K562 (cell line): ENCODE measurements around the gene MICAL2. TPM values are rescaled to one million over a fixed set of nuclear protein-coding genes. Genes with fewer than 3 reads are reported as not detected.

ENCODE experiments used
- CC2D1A ChIP-seq: fragments of 450-650 bp; IDR thresholded peaks from 2 replicates; pipeline ENCODE4 v1.6.1; 2017; ENCODE audit warnings: mild to moderate bottlenecking
- CEBPB ChIP-seq: fragments of 450-650 bp; IDR thresholded peaks from 2 replicates; pipeline ENCODE4 v1.6.1; 2016; ENCODE audit warnings: missing genetic modification characterization, missing compliant biosample characterization
- CHD1 ChIP-seq: fragments of 200-600 bp; sonication (generic); IDR thresholded peaks from one replicate; pipeline ENCODE4 v1.6.1; 2012; ENCODE audit warnings: mild to moderate bottlenecking, moderate library complexity, low read length, inconsistent platforms
- CHD4 ChIP-seq: fragments of 200-600 bp; sonication (generic); IDR thresholded peaks from 3 replicates; pipeline ENCODE4 v1.6.1; 2012; ENCODE audit warnings: low read depth, mild to moderate bottlenecking, mixed read lengths, low read length, inconsistent platforms; ENCODE audit not compliant: insufficient read depth, insufficient replicate concordance, poor library complexity, severe bottlenecking
- DNMT1 ChIP-seq: fragments of 450-650 bp; IDR thresholded peaks from 2 replicates; pipeline ENCODE4 v1.6.1; 2016; ENCODE audit warnings: antibody characterized with exemption, mild to moderate bottlenecking
- ETV5 ChIP-seq: sonication (generic); formaldehyde crosslinking; IDR thresholded peaks from 2 replicates; pipeline ENCODE4 v1.4.0; 2020; ENCODE audit warnings: low read depth, mild to moderate bottlenecking, missing genetic modification reagents
- FOSL1 ChIP-seq: fragments of 200-800 bp; sonication (Bioruptor generic); conservative IDR thresholded peaks from 2 replicates; pipeline ENCODE4 v1.6.1; 2016; ENCODE audit warnings: missing genetic modification characterization, missing compliant biosample characterization
- NFYB ChIP-seq: IDR thresholded peaks from 2 replicates; pipeline ENCODE4 v1.6.1; 2011; ENCODE audit warnings: mild to moderate bottlenecking, moderate library complexity; ENCODE audit not compliant: insufficient read length; ENCODE audit errors: extremely low read depth
- NR2F6 ChIP-seq: fragments of 450-650 bp; formaldehyde crosslinking; IDR thresholded peaks from 2 replicates; pipeline ENCODE4 v1.4.0; 2020; ENCODE audit warnings: mild to moderate bottlenecking
- SMARCA4 ChIP-seq: fragments of 450-650 bp; IDR thresholded peaks from 2 replicates; pipeline ENCODE4 v1.6.1; 2016
- SMARCA5 ChIP-seq: fragments of 450-650 bp; IDR thresholded peaks from 2 replicates; pipeline ENCODE4 v1.6.1; 2016
- THRAP3 ChIP-seq: fragments of 450-650 bp; IDR thresholded peaks from 2 replicates; pipeline ENCODE4 v1.6.1; 2016; ENCODE audit warnings: mild to moderate bottlenecking, inconsistent platforms, borderline replicate concordance
- ZC3H8 ChIP-seq: fragments of 450-650 bp; IDR thresholded peaks from 2 replicates; pipeline ENCODE4 v1.6.1; 2017
- ZNF324 ChIP-seq: fragments of 250-450 bp; sonication (Bioruptor Pico); IDR thresholded peaks from 2 replicates; pipeline ENCODE4 v1.4.0; 2020; ENCODE audit warnings: mild to moderate bottlenecking
- polyA plus RNA-seq, 8 experiments: library from polyadenylated mRNA; depleted of rRNA in 4 of 8; stranded (reverse) in 5 of 8; unstranded in 3 of 8; fragments of >200 nt; fragmentation: Nextera tagmentation in 2 of 8; fragmentation: Illumina TruSeq in 1 of 8; extraction: Ambion mirVana in 2 of 8; extraction: Trizol in 1 of 8; gene quantifications; 2 replicates each; pipeline versions ENCODE4 v1.2.1 to v1.2.3, GENCODE V29; 2011 to 2014; ENCODE audit warnings: inconsistent platforms in 1 of 8, missing spikeins in 1 of 8
- total RNA-seq, 7 experiments: library from RNA; depleted of rRNA in 6 of 7; stranded (reverse); fragments of >200 nt in 6 of 7; fragmentation: Illumina TruSeq in 2 of 7; extraction: Trizol in 2 of 7; gene quantifications; 2 replicates each; pipeline versions ENCODE4 v1.2.1 to v1.2.3, GENCODE V29; 2011 to 2021; ENCODE audit warnings: low replicate concordance in 1 of 7
- TF ChIP-seq, protein P1 (sequence below): sonication (generic); formaldehyde crosslinking; IDR thresholded peaks from 2 replicates; pipeline ENCODE4 v1.8.0; 2023; ENCODE audit warnings: mild to moderate bottlenecking, missing genetic modification reagents
- TF ChIP-seq, protein P2 (sequence below): fragments of 250-450 bp; sonication (Bioruptor Pico); IDR thresholded peaks from 2 replicates; pipeline ENCODE4 v1.8.0; 2022; ENCODE audit warnings: moderate library complexity, mild to moderate bottlenecking, inconsistent platforms
- TF ChIP-seq, protein P3 (sequence below): sonication (generic); formaldehyde crosslinking; IDR thresholded peaks from 2 replicates; pipeline ENCODE4 v1.8.0; 2022; ENCODE audit warnings: mild to moderate bottlenecking, missing genetic modification reagents
- TF ChIP-seq, protein P4 (sequence below), 2 experiments: fragments of 250-450 bp in 1 of 2; fragments of 450-650 bp in 1 of 2; sonication (Bioruptor Pico) in 1 of 2; IDR thresholded peaks; 2 replicates each; pipeline versions ENCODE4 v1.6.1 to v1.8.0; 2016 to 2021; ENCODE audit warnings: mild to moderate bottlenecking in 2 of 2, moderate library complexity in 2 of 2, missing compliant biosample characterization in 1 of 2, missing genetic modification characterization in 1 of 2
- TF ChIP-seq, protein P5 (sequence below): fragments of 250-450 bp; sonication (Bioruptor Pico); IDR thresholded peaks from 2 replicates; pipeline ENCODE4 v1.8.0; 2021; ENCODE audit warnings: moderate library complexity, mild to moderate bottlenecking, inconsistent platforms
- TF ChIP-seq, protein P6 (sequence below): fragments of 250-450 bp; sonication (Bioruptor Pico); IDR thresholded peaks from 2 replicates; pipeline ENCODE4 v1.5.0; 2020; ENCODE audit warnings: mild to moderate bottlenecking, borderline replicate concordance

The MICAL2 gene
- total and polyA plus RNA-seq, 9 of the 15 experiments (the other 6 are each of a cell fraction or from before 2014, with no cell fraction given): 4.7 to 64.2 (median 33.6) TPM

DNA sequence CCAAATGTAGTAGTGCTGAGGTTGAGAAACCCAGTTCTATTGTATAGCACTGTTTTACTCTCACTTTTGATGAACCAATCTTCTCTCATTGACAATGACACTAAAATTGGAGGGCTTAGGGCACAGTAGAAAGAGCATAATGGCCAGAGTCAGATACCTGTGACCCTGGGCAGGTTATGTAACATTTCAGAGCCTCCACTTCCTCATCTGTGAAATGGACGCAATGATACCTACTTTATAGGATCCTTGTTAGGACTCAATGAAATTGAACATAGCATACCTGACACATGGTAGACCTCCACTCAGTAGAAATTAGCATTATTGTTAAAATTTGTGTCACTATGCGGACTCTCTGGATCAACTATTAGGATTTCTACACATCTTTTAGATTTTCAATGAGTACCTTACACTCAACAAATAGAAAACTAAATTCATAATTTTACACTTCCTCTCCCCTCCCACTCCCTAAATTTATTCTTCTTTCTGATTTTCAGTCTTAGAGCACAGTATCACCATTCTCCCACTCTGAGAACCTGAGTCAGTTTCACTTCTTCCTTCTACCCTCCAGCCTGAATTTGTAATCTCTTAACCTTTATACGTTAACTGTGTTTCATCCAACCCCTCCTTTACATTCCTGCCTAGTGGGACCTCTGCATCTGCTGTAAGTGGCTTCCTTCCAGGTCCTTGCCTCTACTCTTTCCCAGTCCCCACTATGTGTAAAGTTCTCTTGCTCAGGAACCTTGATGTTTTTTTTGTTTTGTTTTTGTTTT is 78.3 kb downstream of the MICAL2 start (continued):
- peak; percentile 55 for TF ChIP-seq CHD4
- no peak for TF ChIP-seq NFYB
- no peak for TF ChIP-seq CC2D1A
- TF ChIP-seq SMARCA5: peak; percentile 48; the same call in 1 of the 2 replicates
- TF ChIP-seq, protein P1, sequence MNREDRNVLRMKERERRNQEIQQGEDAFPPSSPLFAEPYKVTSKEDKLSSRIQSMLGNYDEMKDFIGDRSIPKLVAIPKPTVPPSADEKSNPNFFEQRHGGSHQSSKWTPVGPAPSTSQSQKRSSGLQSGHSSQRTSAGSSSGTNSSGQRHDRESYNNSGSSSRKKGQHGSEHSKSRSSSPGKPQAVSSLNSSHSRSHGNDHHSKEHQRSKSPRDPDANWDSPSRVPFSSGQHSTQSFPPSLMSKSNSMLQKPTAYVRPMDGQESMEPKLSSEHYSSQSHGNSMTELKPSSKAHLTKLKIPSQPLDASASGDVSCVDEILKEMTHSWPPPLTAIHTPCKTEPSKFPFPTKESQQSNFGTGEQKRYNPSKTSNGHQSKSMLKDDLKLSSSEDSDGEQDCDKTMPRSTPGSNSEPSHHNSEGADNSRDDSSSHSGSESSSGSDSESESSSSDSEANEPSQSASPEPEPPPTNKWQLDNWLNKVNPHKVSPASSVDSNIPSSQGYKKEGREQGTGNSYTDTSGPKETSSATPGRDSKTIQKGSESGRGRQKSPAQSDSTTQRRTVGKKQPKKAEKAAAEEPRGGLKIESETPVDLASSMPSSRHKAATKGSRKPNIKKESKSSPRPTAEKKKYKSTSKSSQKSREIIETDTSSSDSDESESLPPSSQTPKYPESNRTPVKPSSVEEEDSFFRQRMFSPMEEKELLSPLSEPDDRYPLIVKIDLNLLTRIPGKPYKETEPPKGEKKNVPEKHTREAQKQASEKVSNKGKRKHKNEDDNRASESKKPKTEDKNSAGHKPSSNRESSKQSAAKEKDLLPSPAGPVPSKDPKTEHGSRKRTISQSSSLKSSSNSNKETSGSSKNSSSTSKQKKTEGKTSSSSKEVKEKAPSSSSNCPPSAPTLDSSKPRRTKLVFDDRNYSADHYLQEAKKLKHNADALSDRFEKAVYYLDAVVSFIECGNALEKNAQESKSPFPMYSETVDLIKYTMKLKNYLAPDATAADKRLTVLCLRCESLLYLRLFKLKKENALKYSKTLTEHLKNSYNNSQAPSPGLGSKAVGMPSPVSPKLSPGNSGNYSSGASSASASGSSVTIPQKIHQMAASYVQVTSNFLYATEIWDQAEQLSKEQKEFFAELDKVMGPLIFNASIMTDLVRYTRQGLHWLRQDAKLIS (CRISPR knock-in tag): no peak
- TF ChIP-seq CHD1: no peak
- TF ChIP-seq ZC3H8: no peak
- TF ChIP-seq, protein P2, sequence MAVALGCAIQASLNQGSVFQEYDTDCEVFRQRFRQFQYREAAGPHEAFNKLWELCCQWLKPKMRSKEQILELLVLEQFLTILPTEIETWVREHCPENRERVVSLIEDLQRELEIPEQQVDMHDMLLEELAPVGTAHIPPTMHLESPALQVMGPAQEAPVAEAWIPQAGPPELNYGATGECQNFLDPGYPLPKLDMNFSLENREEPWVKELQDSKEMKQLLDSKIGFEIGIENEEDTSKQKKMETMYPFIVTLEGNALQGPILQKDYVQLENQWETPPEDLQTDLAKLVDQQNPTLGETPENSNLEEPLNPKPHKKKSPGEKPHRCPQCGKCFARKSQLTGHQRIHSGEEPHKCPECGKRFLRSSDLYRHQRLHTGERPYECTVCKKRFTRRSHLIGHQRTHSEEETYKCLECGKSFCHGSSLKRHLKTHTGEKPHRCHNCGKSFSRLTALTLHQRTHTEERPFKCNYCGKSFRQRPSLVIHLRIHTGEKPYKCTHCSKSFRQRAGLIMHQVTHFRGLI (CRISPR knock-in tag): no peak
- TF ChIP-seq, protein P3, sequence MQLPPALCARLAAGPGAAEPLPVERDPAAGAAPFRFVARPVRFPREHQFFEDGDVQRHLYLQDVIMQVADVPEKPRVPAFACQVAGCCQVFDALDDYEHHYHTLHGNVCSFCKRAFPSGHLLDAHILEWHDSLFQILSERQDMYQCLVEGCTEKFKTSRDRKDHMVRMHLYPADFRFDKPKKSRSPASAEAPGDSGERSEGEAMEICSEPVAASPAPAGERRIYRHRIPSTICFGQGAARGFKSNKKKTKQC (CRISPR knock-in tag): no peak
- TF ChIP-seq ETV5 (CRISPR knock-in tag): no peak
- TF ChIP-seq CEBPB (tag): peak; percentile 37; the same call in 1 of the 2 replicates
- no peak for TF ChIP-seq DNMT1
- TF ChIP-seq, protein P4, sequence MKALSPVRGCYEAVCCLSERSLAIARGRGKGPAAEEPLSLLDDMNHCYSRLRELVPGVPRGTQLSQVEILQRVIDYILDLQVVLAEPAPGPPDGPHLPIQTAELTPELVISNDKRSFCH (CRISPR knock-in tag; IDR thresholded peaks at IDR 0.05): no peak
- TF ChIP-seq, protein P4 (tag; IDR thresholded peaks at IDR 0.05): no peak
- TF ChIP-seq FOSL1 (tag): no peak
- TF ChIP-seq, protein P5, sequence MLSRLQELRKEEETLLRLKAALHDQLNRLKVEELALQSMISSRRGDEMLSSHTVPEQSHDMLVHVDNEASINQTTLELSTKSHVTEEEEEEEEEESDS (CRISPR knock-in tag): no peak
- TF ChIP-seq, protein P6, sequence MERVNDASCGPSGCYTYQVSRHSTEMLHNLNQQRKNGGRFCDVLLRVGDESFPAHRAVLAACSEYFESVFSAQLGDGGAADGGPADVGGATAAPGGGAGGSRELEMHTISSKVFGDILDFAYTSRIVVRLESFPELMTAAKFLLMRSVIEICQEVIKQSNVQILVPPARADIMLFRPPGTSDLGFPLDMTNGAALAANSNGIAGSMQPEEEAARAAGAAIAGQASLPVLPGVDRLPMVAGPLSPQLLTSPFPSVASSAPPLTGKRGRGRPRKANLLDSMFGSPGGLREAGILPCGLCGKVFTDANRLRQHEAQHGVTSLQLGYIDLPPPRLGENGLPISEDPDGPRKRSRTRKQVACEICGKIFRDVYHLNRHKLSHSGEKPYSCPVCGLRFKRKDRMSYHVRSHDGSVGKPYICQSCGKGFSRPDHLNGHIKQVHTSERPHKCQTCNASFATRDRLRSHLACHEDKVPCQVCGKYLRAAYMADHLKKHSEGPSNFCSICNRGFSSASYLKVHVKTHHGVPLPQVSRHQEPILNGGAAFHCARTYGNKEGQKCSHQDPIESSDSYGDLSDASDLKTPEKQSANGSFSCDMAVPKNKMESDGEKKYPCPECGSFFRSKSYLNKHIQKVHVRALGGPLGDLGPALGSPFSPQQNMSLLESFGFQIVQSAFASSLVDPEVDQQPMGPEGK: no peak
- no peak for TF ChIP-seq NR2F6
- no peak for TF ChIP-seq SMARCA4
- TF ChIP-seq THRAP3: no peak
- TF ChIP-seq ZNF324: no peak
